Activated CD8-positive, alpha-beta T cell treated with anti-CD3 and anti-CD28 coated beads for 36 hours (primary cell): ENCODE data around the gene UMPS. TPM values are rescaled to one million over a fixed set of nuclear protein-coding genes. Genes with fewer than 3 reads are reported as not detected.

Experiments used
- ATAC-seq: fragments of 200-7000 bp; cut with Tn5 transposase; one replicate; pipeline ENCODE4 v1.10.0; 2021; ENCODE audit warnings: mild to moderate bottlenecking, moderate library complexity
- CTCF ChIA-PET: fragments of 350-600 bp; sonication (Branson Sonifier 250); formaldehyde crosslinking; loops from one replicate; lab custom pipeline; 2021; ENCODE audit warnings: antibody characterized with exemption; lab: Charles Lee
- POLR2A ChIA-PET: fragments of 350-600 bp; sonication (Branson Sonifier 250); formaldehyde crosslinking; loops from one replicate; lab custom pipeline; 2021; ENCODE audit warnings: antibody characterized with exemption; lab: Charles Lee
- DNase-seq: peaks from one replicate; pipeline ENCODE4 v3.0.0-alpha.2; 2020
- H3K27ac Mint-ChIP-seq: one replicate; pipeline ENCODE4 v1.8.0; 2021; ENCODE audit warnings: mild to moderate bottlenecking, mixed read lengths
- H3K27me3 Mint-ChIP-seq: one replicate; pipeline ENCODE4 v1.8.0; 2021; ENCODE audit warnings: mixed read lengths
- H3K36me3 Mint-ChIP-seq: one replicate; pipeline ENCODE4 v1.8.0; 2021; ENCODE audit warnings: low read depth, mixed read lengths
- H3K4me1 Mint-ChIP-seq: one replicate; pipeline ENCODE4 v1.8.0; 2021; ENCODE audit warnings: low read depth, mixed read lengths
- H3K4me3 Mint-ChIP-seq: one replicate; pipeline ENCODE4 v1.8.0; 2021; ENCODE audit warnings: mild to moderate bottlenecking, moderate library complexity, mixed read lengths
- H3K9me3 Mint-ChIP-seq: one replicate; pipeline ENCODE4 v1.8.0; 2021; ENCODE audit warnings: mixed read lengths
- intact Hi-C: fragments of 100-400 bp; cut with micrococcal nuclease; formaldehyde crosslinking; loops from one replicate; pipeline ENCODE4 v1.10.0; 2022
- total RNA-seq, 2 experiments: library from RNA; stranded (reverse); gene quantifications; one replicate each; pipeline ENCODE4 v1.2.3, GENCODE V29; 2021
- TF ChIP-seq, protein P1 (sequence below): fragments of 200-600 bp; IDR thresholded peaks from one replicate; pipeline ENCODE4 v1.8.0; 2022; ENCODE audit warnings: antibody characterized with exemption, mild to moderate bottlenecking

The UMPS gene
- total RNA-seq, 2 experiments from 2014 or later: 41.7 to 53.1 TPM

DNA sequence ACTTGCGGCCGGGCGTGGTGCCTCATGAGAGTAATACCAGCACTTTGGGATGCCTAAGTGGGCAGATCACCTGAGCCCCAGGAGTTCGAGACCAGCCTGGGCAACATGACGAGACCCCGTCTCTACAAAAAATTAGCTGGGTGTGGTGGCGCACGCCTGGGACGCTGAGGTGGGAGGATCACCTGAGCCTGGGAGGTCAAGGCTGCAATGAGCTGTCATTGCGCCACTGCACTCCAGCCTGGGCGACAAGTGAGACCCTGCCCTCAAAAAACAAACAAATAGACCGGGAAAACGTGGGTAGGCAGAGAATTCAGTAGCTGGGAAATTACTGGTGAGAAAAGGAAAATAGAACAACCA, 667 bp downstream of the UMPS start:
- TF ChIP-seq, protein P1, sequence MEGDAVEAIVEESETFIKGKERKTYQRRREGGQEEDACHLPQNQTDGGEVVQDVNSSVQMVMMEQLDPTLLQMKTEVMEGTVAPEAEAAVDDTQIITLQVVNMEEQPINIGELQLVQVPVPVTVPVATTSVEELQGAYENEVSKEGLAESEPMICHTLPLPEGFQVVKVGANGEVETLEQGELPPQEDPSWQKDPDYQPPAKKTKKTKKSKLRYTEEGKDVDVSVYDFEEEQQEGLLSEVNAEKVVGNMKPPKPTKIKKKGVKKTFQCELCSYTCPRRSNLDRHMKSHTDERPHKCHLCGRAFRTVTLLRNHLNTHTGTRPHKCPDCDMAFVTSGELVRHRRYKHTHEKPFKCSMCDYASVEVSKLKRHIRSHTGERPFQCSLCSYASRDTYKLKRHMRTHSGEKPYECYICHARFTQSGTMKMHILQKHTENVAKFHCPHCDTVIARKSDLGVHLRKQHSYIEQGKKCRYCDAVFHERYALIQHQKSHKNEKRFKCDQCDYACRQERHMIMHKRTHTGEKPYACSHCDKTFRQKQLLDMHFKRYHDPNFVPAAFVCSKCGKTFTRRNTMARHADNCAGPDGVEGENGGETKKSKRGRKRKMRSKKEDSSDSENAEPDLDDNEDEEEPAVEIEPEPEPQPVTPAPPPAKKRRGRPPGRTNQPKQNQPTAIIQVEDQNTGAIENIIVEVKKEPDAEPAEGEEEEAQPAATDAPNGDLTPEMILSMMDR: no peak
- H3K4me3 Mint-ChIP-seq: peak overlapping the region; percentile 94
- CTCF ChIA-PET: interaction anchor here (1.3 to 2.0 kb wide), 4 partner anchors 13 to 170 kb away, joined by 3 to 8 read pairs (median 6); no protein-coding TSS in a partner anchor
- H3K4me1 Mint-ChIP-seq: peaks cover 29% of the 10 kb centered on the region
- H3K27me3 Mint-ChIP-seq: peaks cover 3% of the 10 kb centered on the region
- intact Hi-C loops: no loop called here
- no peaks in the 10 kb centered on the region for H3K9me3 Mint-ChIP-seq
- H3K36me3 Mint-ChIP-seq: peaks cover 32% of the 10 kb centered on the region
- DNase-seq (peak; percentile 40), ATAC-seq (no peak)
- H3K27ac Mint-ChIP-seq: peak overlapping the region; percentile 98
- POLR2A ChIA-PET: interaction anchor here (0.7 to 1.3 kb wide), 2 partner anchors 11 to 13 kb away, joined by 3 to 6 read pairs; no protein-coding TSS in a partner anchor

DNA sequence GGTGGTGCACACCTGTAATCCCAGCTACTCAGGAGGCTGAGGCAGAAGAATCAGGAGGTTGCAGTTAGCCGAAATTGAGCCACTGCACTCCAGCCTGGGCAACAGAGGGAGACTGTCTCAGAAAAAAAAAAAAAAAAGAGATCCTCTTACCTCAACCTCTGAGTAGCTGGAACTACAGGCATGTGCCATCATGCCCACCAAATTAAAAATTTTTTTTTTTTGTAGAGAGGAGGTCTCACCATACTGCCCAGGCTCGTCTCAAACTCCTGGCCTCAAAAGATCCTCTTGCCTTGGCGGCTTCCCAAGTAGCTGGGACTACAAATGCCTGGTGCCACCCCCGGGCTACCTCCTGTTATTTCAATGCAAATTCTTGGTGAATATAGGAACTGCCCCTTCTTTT, 1.5 kb downstream of the UMPS start:
- ATAC-seq: no peak
- ChIA-PET CTCF (interaction anchor here (1.3 to 2.0 kb wide), 4 partner anchors 12 to 170 kb away, joined by 3 to 8 read pairs (median 6); no protein-coding TSS in a partner anchor), POLR2A (interaction anchor here (1.3 kb wide), 1 partner anchor 13 kb away, joined by 6 read pairs; no protein-coding TSS in a partner anchor)
- Mint-ChIP-seq H3K36me3 (peaks cover 35% of the 10 kb centered on the region), H3K4me3 (peak overlapping the region; percentile 94), H3K27ac (no peak overlapping the region), H3K9me3 (no peaks in the 10 kb centered on the region), H3K27me3 (peaks cover 2% of the 10 kb centered on the region), H3K4me1 (peaks cover 29% of the 10 kb centered on the region)
- no peak for DNase-seq
- TF ChIP-seq, protein P1: no peak
- intact Hi-C loops: no loop called here

DNA sequence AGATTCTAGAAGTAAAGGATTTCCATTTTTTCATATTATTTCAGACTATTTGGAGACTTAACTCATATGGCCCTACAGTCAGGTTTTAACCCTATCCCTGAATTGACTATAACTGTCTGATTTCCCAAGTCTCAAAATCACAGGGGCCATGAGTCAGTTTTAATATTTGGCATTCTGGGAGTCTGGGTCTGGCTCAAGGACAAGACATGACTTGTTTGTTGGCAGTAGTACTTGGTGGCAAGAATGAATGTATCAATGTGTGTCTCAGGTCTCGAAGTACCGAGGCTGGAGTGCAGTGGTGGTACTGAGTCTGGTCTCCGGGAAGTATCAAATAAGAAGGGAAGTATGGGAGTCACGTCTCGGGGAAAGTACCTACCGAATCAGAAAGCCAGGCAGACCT, 10.8 kb downstream of the UMPS start:
- ChIA-PET POLR2A (interaction anchor here (2.2 kb wide), 1 partner anchor 12 kb away, joined by 11 read pairs; the partner anchor contains the start of gene UMPS), CTCF (no interaction called here)
- no peaks in the 10 kb centered on the region for H3K9me3 Mint-ChIP-seq
- no peak overlapping the region for H3K4me3 Mint-ChIP-seq
- H3K27me3 Mint-ChIP-seq: no peaks in the 10 kb centered on the region
- peaks cover 56% of the 10 kb centered on the region for H3K36me3 Mint-ChIP-seq
- ATAC-seq (no peak), DNase-seq (no peak)
- peaks cover 18% of the 10 kb centered on the region for H3K4me1 Mint-ChIP-seq
- intact Hi-C loops: no loop called here
- no peak overlapping the region for H3K27ac Mint-ChIP-seq
- TF ChIP-seq, protein P1: no peak

DNA sequence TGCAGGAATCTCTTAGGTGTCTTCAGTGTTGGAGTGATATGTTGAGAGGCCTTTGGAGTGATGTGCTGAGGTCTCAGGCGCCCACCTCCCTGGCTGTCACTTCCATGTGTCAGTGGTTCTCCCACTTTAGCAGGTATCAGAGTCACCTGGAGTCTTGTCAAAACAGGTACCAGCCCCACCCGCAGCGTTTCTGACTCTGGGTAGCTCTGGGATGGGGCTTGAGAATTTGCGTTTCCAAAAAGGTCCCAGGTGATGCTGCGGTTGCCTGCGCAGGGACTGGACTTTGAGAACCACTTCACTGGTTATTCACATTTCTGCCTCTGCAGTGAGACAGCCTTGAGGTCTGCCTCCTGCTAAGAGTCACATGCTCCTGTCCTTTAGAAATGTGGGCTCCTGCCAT, 15.5 kb downstream of the UMPS start:
- Mint-ChIP-seq H3K36me3 (peaks cover 27% of the 10 kb centered on the region), H3K9me3 (no peaks in the 10 kb centered on the region), H3K27me3 (no peaks in the 10 kb centered on the region), H3K27ac (no peak overlapping the region), H3K4me1 (no peaks in the 10 kb centered on the region), H3K4me3 (no peak overlapping the region)
- DNase-seq (no peak), ATAC-seq (no peak)
- TF ChIP-seq, protein P1: no peak
- intact Hi-C loops: no loop called here
- ChIA-PET CTCF (interaction anchor here (1.0 kb wide), 1 partner anchor 156 kb away, joined by 4 read pairs; no protein-coding TSS in a partner anchor), POLR2A (interaction anchor here (1.0 to 1.4 kb wide), 2 partner anchors 15 kb away, joined by 4 read pairs; no protein-coding TSS in a partner anchor)
